OCI-LY1 (cell line): ENCODE data around the gene C1QTNF6.

Source experiments
- H2AFZ ChIP-seq: fragments of 200-600 bp; sonication (generic), shearing (Covaris generic); 2 replicates; pipeline ENCODE4 v1.6.0; 2014; ENCODE audit warnings: antibody characterized with exemption, mild to moderate bottlenecking, low read length
- H3F3A ChIP-seq: fragments of 200-600 bp; sonication (generic), shearing (Covaris generic); 2 replicates; pipeline ENCODE4 v1.6.0; 2014; ENCODE audit warnings: mild to moderate bottlenecking, antibody characterized with exemption, low read length, moderate library complexity; ENCODE audit not compliant: insufficient read depth
- H3K27ac ChIP-seq: fragments of 200-600 bp; sonication (generic); 2 replicates; pipeline ENCODE4 v1.5.1; 2014; ENCODE audit warnings: low read length, mixed run types, mild to moderate bottlenecking, low read depth; ENCODE audit not compliant: poor library complexity, severe bottlenecking
- H3K27me3 ChIP-seq: fragments of 200-600 bp; sonication (generic); 2 replicates; pipeline ENCODE4 v1.6.0; 2014; ENCODE audit warnings: antibody characterized with exemption, mild to moderate bottlenecking, low read length, moderate library complexity; ENCODE audit not compliant: insufficient read depth
- H3K36me3 ChIP-seq: fragments of 200-600 bp; sonication (generic); 2 replicates; pipeline ENCODE4 v1.6.1; 2014; ENCODE audit warnings: mild to moderate bottlenecking, antibody characterized with exemption, low read length, moderate library complexity, mixed read lengths; ENCODE audit not compliant: insufficient read depth
- H3K4me1 ChIP-seq: fragments of 200-600 bp; sonication (generic); 2 replicates; pipeline ENCODE4 v1.5.1; 2014; ENCODE audit warnings: mild to moderate bottlenecking, low read length, moderate library complexity; ENCODE audit not compliant: insufficient read depth, severe bottlenecking
- H3K4me2 ChIP-seq: fragments of 200-600 bp; sonication (generic), shearing (Covaris generic); 2 replicates; pipeline ENCODE4 v1.6.1; 2014; ENCODE audit warnings: low read length
- H3K4me3 ChIP-seq: fragments of 200-600 bp; sonication (generic); 2 replicates; pipeline ENCODE4 v1.5.1; 2014; ENCODE audit warnings: low read length, low read depth, mild to moderate bottlenecking, mixed read lengths; ENCODE audit not compliant: poor library complexity, severe bottlenecking
- H3K79me2 ChIP-seq: fragments of 200-600 bp; shearing (Covaris generic); 2 replicates; pipeline ENCODE4 v1.6.1; 2016; ENCODE audit warnings: mixed run types, low read length, mixed read lengths; ENCODE audit not compliant: insufficient read depth
- H3K9ac ChIP-seq: fragments of 200-600 bp; sonication (generic), shearing (Covaris generic); 2 replicates; pipeline ENCODE4 v1.6.1; 2014; ENCODE audit warnings: mild to moderate bottlenecking, low read length, mixed read lengths
- H3K9me2 ChIP-seq: fragments of 200-600 bp; sonication (generic), shearing (Covaris generic); 2 replicates; pipeline ENCODE4 v1.6.1; 2014; ENCODE audit warnings: low read depth, mild to moderate bottlenecking, low read length, mixed read lengths
- H3K9me3 ChIP-seq: fragments of 200-600 bp; shearing (Covaris generic); 2 replicates; pipeline ENCODE4 v1.6.1; 2014; ENCODE audit warnings: low read length, mixed read lengths
- H4K20me1 ChIP-seq: fragments of 200-600 bp; sonication (generic), shearing (Covaris generic); 2 replicates; pipeline ENCODE4 v1.6.0; 2016; ENCODE audit warnings: mild to moderate bottlenecking, low read length; ENCODE audit not compliant: insufficient read depth
- CTCF ChIP-seq: fragments of 200-600 bp; sonication (generic), shearing (Covaris generic); IDR thresholded peaks from 2 replicates; pipeline ENCODE4 v1.5.1; 2017; ENCODE audit warnings: mild to moderate bottlenecking, antibody characterized with exemption, low read length, moderate library complexity, mixed read lengths
- EZH2 ChIP-seq: fragments of 200-600 bp; sonication (generic), shearing (Covaris generic); IDR thresholded peaks from 2 replicates; pipeline ENCODE4 v1.8.0; 2017; ENCODE audit warnings: borderline replicate concordance, mixed run types, mild to moderate bottlenecking, antibody characterized with exemption, low read length, moderate library complexity, mixed read lengths

Gene C1QTNF6

DNA sequence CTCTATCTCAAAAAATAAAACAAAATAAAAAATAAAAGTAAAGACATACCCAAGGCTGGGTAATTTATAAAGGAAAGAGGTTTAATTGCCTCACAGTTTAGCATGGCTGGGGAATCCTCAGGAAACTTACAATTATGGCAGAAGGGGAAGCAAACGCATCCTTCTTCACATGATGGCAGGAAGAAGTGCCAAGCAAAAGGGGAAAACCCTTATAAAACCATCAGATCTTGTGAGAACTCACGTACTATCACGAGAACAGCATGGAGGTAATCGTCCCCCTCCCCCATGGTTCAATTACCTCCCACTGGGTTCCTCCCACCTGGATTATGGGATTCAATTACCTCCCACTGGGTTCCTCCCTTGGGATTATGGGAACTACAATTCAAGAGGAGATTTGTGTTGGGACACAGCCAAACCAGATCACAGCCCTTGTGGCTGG lies 32.5 kb upstream of the C1QTNF6 start:
- H3K4me2 ChIP-seq, result no peak overlapping the region

DNA sequence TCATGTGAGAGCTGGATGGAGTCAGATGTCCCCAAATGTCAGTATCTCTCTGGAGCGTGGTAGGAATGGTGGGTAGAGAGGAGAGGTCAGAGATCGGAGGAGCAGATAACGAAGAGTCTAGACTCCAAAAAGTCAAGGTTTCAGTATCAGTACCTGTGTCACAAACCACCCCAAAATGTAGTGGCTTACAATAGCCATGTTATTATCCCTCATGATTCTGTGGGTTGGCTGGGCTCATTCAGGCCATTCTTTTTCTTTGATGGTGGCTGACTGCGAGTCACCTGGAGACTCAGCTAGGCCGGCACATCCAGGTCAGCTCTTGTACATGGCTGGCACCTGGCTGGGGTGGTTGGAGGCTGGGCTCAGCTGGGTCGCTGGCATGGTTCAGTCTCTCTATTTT lies 31.5 kb upstream of the C1QTNF6 start:
- H3K9me3 ChIP-seq, result peaks cover 4% of the 10 kb centered on the region; the same call in 1 of the 2 replicates
- H3K36me3 ChIP-seq, result peaks cover 18% of the 10 kb centered on the region
- TF ChIP-seq CTCF (no peak), EZH2 (no peak)
- no peaks in the 10 kb centered on the region for H3K79me2 ChIP-seq
- peak overlapping the region; percentile 35 for H3K4me3 ChIP-seq
- H2AFZ ChIP-seq, result no peak overlapping the region
- peak overlapping the region; percentile 92 for H3K27ac ChIP-seq
- H3K27me3 ChIP-seq, result no peaks in the 10 kb centered on the region
- no peaks in the 10 kb centered on the region for H3K9me2 ChIP-seq
- peak overlapping the region; percentile 60 for H3K9ac ChIP-seq
- peak overlapping the region; percentile 65 for H3K4me2 ChIP-seq
- no peaks in the 10 kb centered on the region for H4K20me1 ChIP-seq
- H3K4me1 ChIP-seq, result peaks cover 27% of the 10 kb centered on the region
- 0 out of 2 replicates have a peak, but pooled peaks cover 8% of the 10 kb centered on the region for H3F3A ChIP-seq

More for the DNA sequence above, 32.5 kb upstream of the C1QTNF6 start:
- H3K9ac ChIP-seq, result no peak overlapping the region
- peaks cover 29% of the 10 kb centered on the region for H3K36me3 ChIP-seq
- no peaks in the 10 kb centered on the region for H3K9me2 ChIP-seq
- peaks cover 4% of the 10 kb centered on the region; the same call in 1 of the 2 replicates for H3K9me3 ChIP-seq
- H3K27me3 ChIP-seq, result no peaks in the 10 kb centered on the region
- no peak overlapping the region for H3K4me3 ChIP-seq
- H3K4me1 ChIP-seq, result peaks cover 27% of the 10 kb centered on the region
- 0 out of 2 replicates have a peak, but pooled peaks cover 8% of the 10 kb centered on the region for H3F3A ChIP-seq
- TF ChIP-seq EZH2 (no peak), CTCF (no peak)
- H3K27ac ChIP-seq, result no peak overlapping the region
- no peak overlapping the region for H2AFZ ChIP-seq
- H4K20me1 ChIP-seq, result no peaks in the 10 kb centered on the region
- no peaks in the 10 kb centered on the region for H3K79me2 ChIP-seq

DNA sequence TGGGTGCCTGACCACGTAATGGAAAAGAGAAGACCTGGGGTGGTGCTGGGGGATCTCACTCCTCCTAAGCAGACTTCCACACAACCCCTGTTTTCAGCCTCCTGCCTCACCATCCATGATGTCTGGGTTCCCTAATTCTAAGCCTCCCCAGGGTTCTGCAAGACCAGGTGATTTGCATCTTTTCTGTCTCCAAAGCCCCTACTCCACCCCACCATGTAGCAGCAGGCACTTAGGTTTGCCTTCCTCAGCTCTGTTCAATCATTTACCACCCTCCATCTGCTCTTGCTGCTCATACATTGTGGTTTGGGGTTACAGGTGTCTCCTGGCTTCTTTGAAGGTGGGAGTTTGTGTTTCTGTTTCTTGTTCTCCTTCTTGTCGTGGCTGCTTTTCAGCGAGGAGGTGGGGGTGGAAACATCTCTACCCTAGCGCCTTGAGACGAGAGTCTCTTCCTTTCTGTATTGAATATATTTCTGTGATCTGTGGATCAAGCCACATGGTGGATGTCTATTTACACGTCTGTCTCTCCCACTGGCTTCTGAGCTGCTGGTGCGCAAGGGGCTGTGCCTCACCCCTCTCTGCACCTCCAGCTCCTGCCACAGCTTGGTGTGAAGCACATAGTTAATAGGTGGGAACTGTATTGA lies 30.8 kb upstream of the C1QTNF6 start:
- no peaks in the 10 kb centered on the region for H3K79me2 ChIP-seq
- H2AFZ ChIP-seq, result no peak overlapping the region
- H3K9me3 ChIP-seq, result peaks cover 4% of the 10 kb centered on the region; the same call in 1 of the 2 replicates
- H3K27me3 ChIP-seq, result no peaks in the 10 kb centered on the region
- H3K4me3 ChIP-seq, result peak overlapping the region; percentile 35
- H3K9me2 ChIP-seq, result no peaks in the 10 kb centered on the region
- H3K27ac ChIP-seq, result peak overlapping the region; percentile 92
- no peaks in the 10 kb centered on the region for H4K20me1 ChIP-seq
- peaks cover 12% of the 10 kb centered on the region for H3K36me3 ChIP-seq
- peaks cover 27% of the 10 kb centered on the region for H3K4me1 ChIP-seq
- H3K4me2 ChIP-seq, result peak overlapping the region; percentile 65
- 0 out of 2 replicates have a peak, but pooled peaks cover 4% of the 10 kb centered on the region for H3F3A ChIP-seq
- peak overlapping the region; percentile 60 for H3K9ac ChIP-seq
- no peak for TF ChIP-seq CTCF
- no peak for TF ChIP-seq EZH2
